ENCODE data around the gene MYO3A. TPM values are rescaled to one million over a fixed set of nuclear protein-coding genes. Genes with fewer than 3 reads are reported as not detected.

Gene MYO3A
- total RNA-seq, 1 donor from 2014 or later, result 1.1 TPM

DNA sequence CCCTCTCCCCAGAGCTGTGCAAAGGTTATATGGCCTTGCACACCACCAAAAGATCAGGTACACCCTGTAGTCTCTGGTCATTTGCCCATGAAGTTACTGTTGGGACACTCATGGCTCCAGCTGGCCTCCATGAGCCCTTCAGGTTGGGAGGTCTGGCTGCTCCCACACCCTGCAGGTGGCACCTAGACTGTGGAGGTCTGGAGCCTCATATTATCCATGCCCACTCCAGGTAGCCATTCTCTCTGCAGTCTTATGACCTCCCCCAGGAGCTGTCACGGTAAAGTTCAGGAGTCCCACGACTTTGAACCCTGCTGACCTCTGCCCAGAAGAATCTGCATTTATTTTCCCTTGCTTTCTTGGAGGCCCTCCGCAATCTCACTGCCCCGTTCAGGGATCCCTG lies 243.3 kb downstream of the MYO3A start:
- no peak overlapping the region for H3K4me3 Mint-ChIP-seq
- CTCF ChIA-PET, result no interaction called here
- H3K36me3 Mint-ChIP-seq (ENCODE audit: low read depth), result no peaks in the 10 kb centered on the region
- no peaks in the 10 kb centered on the region for H3K9me3 Mint-ChIP-seq
- no peak overlapping the region for H3K27ac Mint-ChIP-seq
- H3K27me3 Mint-ChIP-seq, result peaks cover 9% of the 10 kb centered on the region
- intact Hi-C loops (cut with micrococcal nuclease), result no loop called here
- ATAC-seq (ENCODE audit: low read depth) (no peak), DNase-seq (no peak)
- POLR2A ChIA-PET, result no interaction called here
- H3K4me1 Mint-ChIP-seq, result no peaks in the 10 kb centered on the region
- no peak for TF ChIP-seq CTCF (IDR thresholded peaks at IDR 0.05)

- peaks cover 5% of the 10 kb centered on the region for H3K9me3 Mint-ChIP-seq
- ATAC-seq (ENCODE audit: low read depth) (no peak), DNase-seq (no peak)
- CTCF ChIA-PET, result no interaction called here
- peaks cover 2% of the 10 kb centered on the region for H3K4me1 Mint-ChIP-seq
- intact Hi-C loops (cut with micrococcal nuclease), result no loop called here
- H3K27me3 Mint-ChIP-seq, result peaks cover 5% of the 10 kb centered on the region
- no peak overlapping the region for H3K4me3 Mint-ChIP-seq
- no peak for TF ChIP-seq CTCF (IDR thresholded peaks at IDR 0.05)
- POLR2A ChIA-PET, result no interaction called here
- H3K36me3 Mint-ChIP-seq (ENCODE audit: low read depth), result no peaks in the 10 kb centered on the region
- H3K27ac Mint-ChIP-seq, result no peak overlapping the region
Observed at GRCh38 chr10:26194275-26194674, 260.2 kb downstream of the MYO3A start.

DNA sequence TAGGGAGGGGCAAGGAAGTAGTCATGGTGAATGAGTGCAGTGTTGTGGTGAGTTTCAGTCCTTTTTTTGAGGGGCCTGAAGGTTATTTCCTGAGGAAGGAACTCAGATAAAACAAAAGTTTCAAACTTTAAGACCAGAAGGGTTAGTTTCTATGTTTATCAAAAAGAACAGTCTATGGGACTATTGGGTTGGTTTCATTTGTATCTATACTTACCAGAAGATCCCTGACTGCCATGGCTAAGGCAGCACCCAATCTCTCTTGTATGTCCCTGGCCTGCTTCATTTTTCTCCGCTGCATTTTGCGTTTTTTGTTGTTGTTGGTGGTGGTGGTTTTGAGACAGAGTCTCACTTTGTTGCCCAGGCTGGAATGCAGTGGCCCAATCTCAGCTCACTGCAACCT lies 263.2 kb downstream of the MYO3A start:
- Mint-ChIP-seq H3K36me3 (ENCODE audit: low read depth) (no peaks in the 10 kb centered on the region), H3K9me3 (peaks cover 5% of the 10 kb centered on the region), H3K4me3 (no peak overlapping the region), H3K4me1 (peaks cover 2% of the 10 kb centered on the region), H3K27me3 (peaks cover 4% of the 10 kb centered on the region), H3K27ac (no peak overlapping the region)
- no peak for TF ChIP-seq CTCF (IDR thresholded peaks at IDR 0.05)
- intact Hi-C loops (cut with micrococcal nuclease), result no loop called here
- DNase-seq (no peak), ATAC-seq (ENCODE audit: low read depth) (no peak)
- ChIA-PET CTCF (no interaction called here), POLR2A (no interaction called here)

- ChIA-PET POLR2A (no interaction called here), CTCF (no interaction called here)
- intact Hi-C loops (cut with micrococcal nuclease), result no loop called here
- no peak overlapping the region for H3K4me3 Mint-ChIP-seq
- no peak for TF ChIP-seq CTCF (IDR thresholded peaks at IDR 0.05)
- DNase-seq (no peak), ATAC-seq (ENCODE audit: low read depth) (no peak)
- H3K36me3 Mint-ChIP-seq (ENCODE audit: low read depth), result no peaks in the 10 kb centered on the region
- peaks cover 4% of the 10 kb centered on the region for H3K27me3 Mint-ChIP-seq
- H3K4me1 Mint-ChIP-seq, result peaks cover 2% of the 10 kb centered on the region
- H3K9me3 Mint-ChIP-seq, result peaks cover 5% of the 10 kb centered on the region
- H3K27ac Mint-ChIP-seq, result no peak overlapping the region
Observed at GRCh38 chr10:26198119-26198518, 264.1 kb downstream of the MYO3A start.

DNA sequence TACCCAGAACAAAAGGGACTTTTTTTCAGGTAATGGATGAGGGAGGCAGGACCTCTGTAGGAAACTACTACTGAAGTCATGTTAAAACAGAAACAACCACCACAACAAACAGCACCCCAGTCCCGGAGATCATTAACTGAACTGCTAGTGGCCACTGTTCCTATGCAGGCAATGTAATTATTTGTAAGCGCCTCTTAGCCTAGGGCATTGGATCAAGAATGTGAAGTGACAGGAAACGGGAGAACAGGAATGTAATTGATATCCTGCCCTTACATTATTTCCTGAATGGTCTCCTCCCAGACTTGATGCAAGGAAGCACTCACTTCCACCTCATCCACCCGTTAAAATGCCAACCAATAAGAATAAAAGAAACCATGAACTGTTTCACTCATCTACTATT lies 265.8 kb downstream of the MYO3A start:
- ATAC-seq (ENCODE audit: low read depth) (no peak), DNase-seq (no peak)
- no peak overlapping the region for H3K27ac Mint-ChIP-seq
- intact Hi-C loops (cut with micrococcal nuclease), result no loop called here
- CTCF ChIA-PET, result no interaction called here
- H3K27me3 Mint-ChIP-seq, result peaks cover 4% of the 10 kb centered on the region
- no peak overlapping the region for H3K4me3 Mint-ChIP-seq
- TF ChIP-seq CTCF (IDR thresholded peaks at IDR 0.05), result no peak
- H3K36me3 Mint-ChIP-seq (ENCODE audit: low read depth), result no peaks in the 10 kb centered on the region
- peaks cover 2% of the 10 kb centered on the region for H3K4me1 Mint-ChIP-seq
- H3K9me3 Mint-ChIP-seq, result peaks cover 5% of the 10 kb centered on the region
- POLR2A ChIA-PET, result no interaction called here

Measured in activated B cell treated with CpG ODN at 0.5 μM for 24 hours (primary cell).